Upper lobe of left lung (tissue), 6 donors: ENCODE results near the gene DCAF8. TPM values are rescaled to one million over a fixed set of nuclear protein-coding genes. Genes with fewer than 3 reads are reported as not detected.
A peak's percentile ranks its signal among the peaks of the same experiment; 100 is the strongest.

ENCODE experiments used
- ATAC-seq, 2 donors: fragments of 200-7000 bp; cut with Tn5 transposase; one replicate each; pipeline ENCODE4 v1.9.1; 2022; ENCODE audit warnings: mild to moderate bottlenecking in 2 of 2, moderate library complexity in 2 of 2; ENCODE audit not compliant: low FRiP score in 2 of 2
- DNase-seq, 2 donors: peaks; one replicate each; pipeline ENCODE4 v3.0.0-alpha.2; 2019 to 2020
- H3K27ac ChIP-seq, 4 donors: fragments of 200-600 bp; sonication (generic); one replicate each; pipeline ENCODE4 v1.5.1; 2016 to 2019
- H3K27me3 ChIP-seq, 4 donors: fragments of 200-600 bp; sonication (generic); one replicate each; pipeline ENCODE4 v1.5.1; 2017 to 2019
- H3K36me3 ChIP-seq, 4 donors: fragments of 200-600 bp; sonication (generic); one replicate each; pipeline ENCODE4 v1.5.1; 2016 to 2019
- H3K4me1 ChIP-seq, 4 donors: fragments of 200-600 bp; sonication (generic); one replicate each; pipeline ENCODE4 v1.5.1; 2018 to 2019
- H3K4me3 ChIP-seq, 4 donors: fragments of 200-600 bp; sonication (generic); one replicate each; pipeline ENCODE4 v1.5.1; 2017 to 2019; ENCODE audit warnings: mild to moderate bottlenecking in 2 of 4, moderate library complexity in 1 of 4
- H3K9me3 ChIP-seq, 4 donors: fragments of 200-600 bp; sonication (generic); one replicate each; pipeline ENCODE4 v1.5.1; 2018 to 2019
- CTCF ChIP-seq, 6 experiments: fragments of 450-650 bp in 4 of 6; fragments of 200-600 bp in 2 of 6; sonication (generic) in 2 of 6; IDR thresholded peaks; one replicate each; pipeline ENCODE4 v1.5.1; 2016 to 2019; ENCODE audit warnings: antibody characterized with exemption in 6 of 6
- EP300 ChIP-seq, 4 donors: sonication (generic); formaldehyde crosslinking; IDR thresholded peaks; one replicate each; pipeline ENCODE4 v1.5.1; 2017; ENCODE audit warnings: antibody characterized with exemption in 4 of 4, control low read depth in 2 of 4
- POLR2A ChIP-seq, 4 donors: fragments of 450-650 bp; IDR thresholded peaks; one replicate each; pipeline ENCODE4 v1.5.1; 2016 to 2017; ENCODE audit warnings: antibody characterized with exemption in 4 of 4, mild to moderate bottlenecking in 2 of 4
- POLR2AphosphoS5 ChIP-seq, 2 donors: sonication (generic); formaldehyde crosslinking; IDR thresholded peaks; one replicate each; pipeline ENCODE4 v1.5.1; 2017; ENCODE audit warnings: antibody characterized with exemption in 2 of 2
- WGBS, 2 donors: methylation state at CpG; one replicate each; pipeline ENCODE4 v1.1.5; 2017 to 2018; 5-methylcytosine and 5-hydroxymethylcytosine counted together
- total RNA-seq, 6 donors: library from RNA; depleted of rRNA in 4 of 6; stranded (reverse); fragments of >200 nt in 4 of 6; gene quantifications; one replicate each; pipeline versions ENCODE4 v1.1.0 to v1.2.1, GENCODE V29; 2016 to 2021
- donor health status: DM: no; HTN: no; CAD: no; lungs with moderate emphysema.
- donor health status: DM: no; HTN: yes; CAD: no; lungs with severe emphysema.

The DCAF8 gene
- total RNA-seq, 6 donors from 2014 or later, result 108 to 340 (median 155) TPM

DNA sequence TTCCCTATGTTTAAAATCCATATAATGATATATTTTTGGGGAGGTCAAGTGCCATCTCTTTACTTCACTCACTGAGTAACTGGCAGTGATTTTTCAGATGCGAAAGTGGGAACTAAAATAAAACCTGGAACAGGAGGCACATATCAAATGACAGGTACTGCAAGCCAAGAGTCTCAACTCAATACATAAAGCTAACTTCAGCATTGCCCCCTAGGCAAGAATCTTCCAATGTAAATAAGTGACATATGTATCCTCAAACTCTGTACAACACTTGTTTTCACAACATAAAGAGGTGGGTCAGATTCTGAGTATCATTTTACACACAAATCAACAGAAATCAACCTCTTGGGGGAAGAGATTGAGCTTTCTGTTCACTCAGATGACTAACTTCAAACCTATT is 18.1 kb downstream of the DCAF8 start:
- Histone ChIP-seq H3K9me3 (no peaks in the 10 kb centered on the region), H3K4me3 (no peak overlapping the region), H3K4me1 (peaks cover 0 to 10% (median 4%) of the 10 kb centered on the region in 4 donors), H3K27ac (no peak overlapping the region), H3K36me3 (peaks cover 15 to 44% (median 19%) of the 10 kb centered on the region in 4 donors), H3K27me3 (no peaks in the 10 kb centered on the region)
- TF ChIP-seq POLR2A (IDR thresholded peaks at IDR 0.05), result no peak
- no peak for TF ChIP-seq EP300 (IDR thresholded peaks at IDR 0.05)
- no peak for TF ChIP-seq POLR2AphosphoS5 (IDR thresholded peaks at IDR 0.05)
- no peak for TF ChIP-seq CTCF (IDR thresholded peaks at IDR 0.05)
- no peak for DNase-seq
- 72 to 74% methylated on average over 1 of the region's 1 CpG for WGBS, 2 donors
- no peak for ATAC-seq

DNA sequence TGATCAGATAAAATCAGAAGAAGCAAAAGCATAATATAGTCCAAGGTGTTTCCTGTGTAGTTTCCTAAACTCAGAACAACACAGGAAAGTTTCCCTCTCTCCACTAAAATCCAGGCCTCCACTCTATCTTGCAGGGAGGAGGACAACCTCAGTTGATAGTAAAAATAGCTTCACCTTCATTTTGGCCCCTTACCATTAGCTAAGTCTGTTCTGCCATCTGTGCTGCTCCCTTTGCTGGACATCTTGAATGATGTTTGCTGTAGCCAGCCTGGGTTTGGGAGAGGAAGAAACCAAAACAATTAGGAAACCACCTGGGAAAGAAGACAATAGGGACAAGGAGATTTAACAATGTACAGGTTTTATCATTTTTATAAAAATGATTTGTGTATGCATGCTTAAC is 18.6 kb downstream of the DCAF8 start:
- Histone ChIP-seq H3K4me3 (no peak overlapping the region), H3K9me3 (no peaks in the 10 kb centered on the region), H3K36me3 (peaks cover 17 to 49% (median 22%) of the 10 kb centered on the region in 4 donors), H3K27me3 (no peaks in the 10 kb centered on the region), H3K27ac (peak overlapping the region in 1 of 4 donors; percentile 12), H3K4me1 (peaks cover 0 to 10% (median 4%) of the 10 kb centered on the region in 4 donors)
- ATAC-seq (no peak), DNase-seq (no peak)
- TF ChIP-seq POLR2A (IDR thresholded peaks at IDR 0.05), result no peak
- no peak for TF ChIP-seq POLR2AphosphoS5 (IDR thresholded peaks at IDR 0.05)
- no peak for TF ChIP-seq CTCF (IDR thresholded peaks at IDR 0.05)
- TF ChIP-seq EP300 (IDR thresholded peaks at IDR 0.05), result no peak

- H3K27ac ChIP-seq, result no peak overlapping the region
- ATAC-seq (no peak), DNase-seq (peak in 1 of 2 donors; percentile 39)
- H3K9me3 ChIP-seq, result no peaks in the 10 kb centered on the region
- no peak for TF ChIP-seq POLR2AphosphoS5 (IDR thresholded peaks at IDR 0.05)
- no peak for TF ChIP-seq EP300 (IDR thresholded peaks at IDR 0.05)
- TF ChIP-seq POLR2A (IDR thresholded peaks at IDR 0.05), result no peak
- TF ChIP-seq CTCF (IDR thresholded peaks at IDR 0.05), result no peak
- WGBS, 2 donors, result 97% methylated on average over 24 of the region's 24 CpGs
- H3K36me3 ChIP-seq, result peaks cover 40 to 86% (median 50%) of the 10 kb centered on the region in 4 donors
- H3K27me3 ChIP-seq, result no peaks in the 10 kb centered on the region
- no peak overlapping the region for H3K4me3 ChIP-seq
- peaks cover 0 to 10% (median 4%) of the 10 kb centered on the region in 4 donors for H3K4me1 ChIP-seq
Observed at GRCh38 chr1:160239582-160240299, 22.6 kb downstream of the DCAF8 start.

DNA sequence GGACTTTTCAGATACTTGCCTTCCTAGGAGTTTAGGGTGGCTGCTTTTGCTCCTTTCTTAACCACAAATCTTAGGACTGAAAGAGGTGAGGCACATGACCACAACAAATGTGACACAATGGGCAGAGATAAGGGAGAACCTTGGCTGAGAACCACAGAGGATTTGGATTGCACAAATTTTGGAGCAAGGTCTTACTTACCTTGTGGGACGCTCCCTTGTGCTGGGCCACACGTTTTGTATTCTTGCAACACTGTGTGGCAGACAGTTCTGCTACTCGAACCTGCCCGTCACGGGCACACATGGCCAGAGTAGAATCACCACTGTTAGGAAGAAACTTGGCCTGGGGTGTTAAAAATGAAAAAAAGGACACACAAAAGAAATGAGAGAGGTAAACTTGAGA is 23.9 kb downstream of the DCAF8 start:
- H3K36me3 ChIP-seq, result peaks cover 34 to 94% (median 50%) of the 10 kb centered on the region in 4 donors
- no peak overlapping the region for H3K4me3 ChIP-seq
- H3K27me3 ChIP-seq, result no peaks in the 10 kb centered on the region
- H3K4me1 ChIP-seq, result peaks cover 0 to 7% (median 0%) of the 10 kb centered on the region in 4 donors
- no peaks in the 10 kb centered on the region for H3K9me3 ChIP-seq
- no peak for ATAC-seq
- TF ChIP-seq POLR2AphosphoS5 (IDR thresholded peaks at IDR 0.05), result no peak
- TF ChIP-seq POLR2A (IDR thresholded peaks at IDR 0.05), result no peak
- no peak for TF ChIP-seq CTCF (IDR thresholded peaks at IDR 0.05)
- no peak for TF ChIP-seq EP300 (IDR thresholded peaks at IDR 0.05)
- no peak overlapping the region for H3K27ac ChIP-seq
- DNase-seq, result no peak
- WGBS, 2 donors, result 70 to 88% methylated on average over 5 of the region's 5 CpGs

GRCh38 chr1:160237558-160237957 is 24.8 kb downstream of the DCAF8 start:
- Histone ChIP-seq H3K36me3 (peaks cover 31 to 96% (median 54%) of the 10 kb centered on the region in 4 donors), H3K27me3 (no peaks in the 10 kb centered on the region), H3K4me3 (no peak overlapping the region), H3K9me3 (no peaks in the 10 kb centered on the region), H3K27ac (no peak overlapping the region), H3K4me1 (peaks cover 0 to 1% (median 0%) of the 10 kb centered on the region in 4 donors)
- 94 to 97% methylated on average over 2 of the region's 2 CpGs for WGBS, 2 donors
- DNase-seq, result no peak
- ATAC-seq, result no peak
- TF ChIP-seq EP300 (IDR thresholded peaks at IDR 0.05) (no peak), CTCF (IDR thresholded peaks at IDR 0.05) (no peak), POLR2A (IDR thresholded peaks at IDR 0.05) (no peak), POLR2AphosphoS5 (IDR thresholded peaks at IDR 0.05) (no peak)
